Stimulated activated CD8-positive, alpha-beta memory T cell treated with anti-CD3 and anti-CD28 coated beads, Interleukin-12 subunit alpha, Interleukin-12 subunit beta, amount 100 ng/mL, for 4 hours (primary cell): ENCODE data around the gene SLC22A13.
"Not testable (repeated sequence)": the region's sequence is repeated elsewhere in the genome, so short reads cannot be mapped to it uniquely, and the experiment has no call there.

ENCODE experiments used
- DNase-seq: peaks from one replicate; pipeline ENCODE4 v3.0.0-alpha.2; 2020; ENCODE audit warnings: low read depth

The SLC22A13 gene

GRCh38 chr3:38264353-38264771, 1.2 kb upstream of the SLC22A13 start:
- DNase-seq: no peak

GRCh38 chr3:38264779-38265178, 833 bp upstream of the SLC22A13 start:
- no peak for DNase-seq

GRCh38 chr3:38266810-38267209, 1.2 kb downstream of the SLC22A13 start:
- no peak for DNase-seq

GRCh38 chr3:38267662-38268061, 2.0 kb downstream of the SLC22A13 start:
- no peak for DNase-seq

GRCh38 chr3:38268087-38268486, 2.5 kb downstream of the SLC22A13 start:
- DNase-seq: no peak

- no peak for DNase-seq
Measured at GRCh38 chr3:38268522-38268921, 2.9 kb downstream of the SLC22A13 start.

- no peak for DNase-seq
Measured at GRCh38 chr3:38270606-38271005, 5.0 kb downstream of the SLC22A13 start.

- no peak for DNase-seq
Measured at GRCh38 chr3:38271553-38271952, 5.9 kb downstream of the SLC22A13 start.

GRCh38 chr3:38274864-38275649, 9.4 kb downstream of the SLC22A13 start:
- DNase-seq: no peak

- DNase-seq: no peak
Measured at GRCh38 chr3:38275658-38276057, 10.0 kb downstream of the SLC22A13 start.

- no peak for DNase-seq
Measured at GRCh38 chr3:38276081-38276916, 10.7 kb downstream of the SLC22A13 start.

- no peak for DNase-seq
Measured at GRCh38 chr3:38276917-38277630, 11.5 kb downstream of the SLC22A13 start.

GRCh38 chr3:38278841-38279240, 13.2 kb downstream of the SLC22A13 start:
- no peak for DNase-seq

- no peak for DNase-seq
Measured at GRCh38 chr3:38281895-38282686, 16.5 kb downstream of the SLC22A13 start, which contains the start of gene SLC22A14. TSS of gene SLC22A14 (plus strand) at chr3:38282294. CDS start at chr3:38306027, 23,733 bp downstream.

- DNase-seq: no peak
Measured at GRCh38 chr3:38283810-38284755, 18.5 kb downstream of the SLC22A13 start.

GRCh38 chr3:38284756-38285150, 19.1 kb downstream of the SLC22A13 start:
- DNase-seq: no peak

GRCh38 chr3:38289286-38290217, 23.9 kb downstream of the SLC22A13 start:
- not testable (repeated sequence) for DNase-seq

- not testable (repeated sequence) for DNase-seq
Measured at GRCh38 chr3:38297053-38297452, 31.4 kb downstream of the SLC22A13 start.

GRCh38 chr3:38297537-38297936, 31.9 kb downstream of the SLC22A13 start:
- DNase-seq: no peak
